Suprapubic skin (tissue), 4 donors: ENCODE measurements around the gene L3HYPDH.

Experiments used
- CTCF ChIP-seq, 2 donors: fragments of 200-600 bp in 1 of 2; fragments of 450-650 bp in 1 of 2; sonication (generic) in 1 of 2; IDR thresholded peaks; one replicate each; pipeline ENCODE4 v1.5.1; 2016 to 2019; ENCODE audit warnings: antibody characterized with exemption in 2 of 2, mild to moderate bottlenecking in 1 of 2, moderate library complexity in 1 of 2
- EP300 ChIP-seq: sonication (generic); formaldehyde crosslinking; IDR thresholded peaks from one replicate; pipeline ENCODE4 v1.6.1; 2017; ENCODE audit warnings: antibody characterized with exemption
- POLR2A ChIP-seq, 2 donors: fragments of 450-650 bp; IDR thresholded peaks; one replicate each; pipeline ENCODE4 v1.6.1; 2017; ENCODE audit warnings: antibody characterized with exemption in 2 of 2, mild to moderate bottlenecking in 2 of 2, moderate library complexity in 2 of 2
- POLR2AphosphoS5 ChIP-seq, 3 donors: sonication (generic); formaldehyde crosslinking; IDR thresholded peaks; one replicate each; pipeline ENCODE4 v1.6.1; 2017; ENCODE audit warnings: antibody characterized with exemption in 3 of 3

GRCh38 chr14:59520224-59520623 lies 36.0 kb upstream of the L3HYPDH start:
- no peak for TF ChIP-seq CTCF (IDR thresholded peaks at IDR 0.05)
- no peak for TF ChIP-seq POLR2A (IDR thresholded peaks at IDR 0.05)
- TF ChIP-seq EP300, result no peak
- no peak for TF ChIP-seq POLR2AphosphoS5 (IDR thresholded peaks at IDR 0.05)
